Karpas-422 (cell line): ENCODE results near the gene SLC24A3. TPM values are rescaled to one million over a fixed set of nuclear protein-coding genes. Genes with fewer than 3 reads are reported as not detected.
"Not testable (repeated sequence)": the region's sequence is repeated elsewhere in the genome, so short reads cannot be mapped to it uniquely, and the experiment has no call there.

Experiments
- DNase-seq: peaks from one replicate; pipeline ENCODE4 v3.0.0-alpha.2; 2015
- H2AFZ ChIP-seq: fragments of 200-600 bp; sonication (generic); 2 replicates; pipeline ENCODE4 v1.6.1; 2014; ENCODE audit warnings: antibody characterized with exemption, low read length, mixed read lengths
- H3K27ac ChIP-seq: fragments of 200-600 bp; sonication (generic); 2 replicates; pipeline ENCODE4 v1.5.1; 2014; ENCODE audit warnings: mild to moderate bottlenecking, low read length, moderate library complexity
- H3K27me3 ChIP-seq: fragments of 200-600 bp; sonication (generic); 2 replicates; pipeline ENCODE4 v1.6.1; 2014; ENCODE audit warnings: low read length, mixed read lengths
- H3K36me3 ChIP-seq: fragments of 200-600 bp; sonication (generic); 2 replicates; pipeline ENCODE4 v1.6.1; 2014; ENCODE audit warnings: low read length, mixed read lengths; ENCODE audit not compliant: insufficient read depth
- H3K4me1 ChIP-seq: fragments of 200-600 bp; sonication (generic); 2 replicates; pipeline ENCODE4 v1.6.1; 2014; ENCODE audit warnings: mild to moderate bottlenecking, low read length, mixed read lengths
- H3K4me2 ChIP-seq: fragments of 200-600 bp; sonication (generic); 2 replicates; pipeline ENCODE4 v1.6.1; 2014; ENCODE audit warnings: low read length, low read depth, mild to moderate bottlenecking; ENCODE audit not compliant: poor library complexity, severe bottlenecking
- H3K4me3 ChIP-seq: fragments of 200-600 bp; sonication (generic); 2 replicates; pipeline ENCODE4 v1.5.1; 2014; ENCODE audit warnings: mild to moderate bottlenecking, antibody characterized with exemption, low read length, mixed read lengths
- H3K79me2 ChIP-seq: fragments of 200-600 bp; sonication (generic); 2 replicates; pipeline ENCODE4 v1.6.1; 2014; ENCODE audit warnings: mild to moderate bottlenecking, low read length, mixed read lengths
- H3K9ac ChIP-seq: fragments of 200-600 bp; sonication (generic); 2 replicates; pipeline ENCODE4 v1.6.0; 2014; ENCODE audit warnings: low read length
- H3K9me2 ChIP-seq: fragments of 200-600 bp; sonication (generic), shearing (Covaris generic); replicated peaks from 2 replicates; pipeline ENCODE4 v1.6.0; 2014; ENCODE audit warnings: mild to moderate bottlenecking, low read length, moderate library complexity; ENCODE audit not compliant: insufficient read depth
- H3K9me3 ChIP-seq: fragments of 300-700, 200-600 bp; sonication (generic); 2 replicates; pipeline ENCODE4 v1.6.1; 2014; ENCODE audit warnings: low read length, mixed read lengths
- H4K20me1 ChIP-seq: fragments of 200-600 bp; sonication (generic); 2 replicates; pipeline ENCODE4 v1.6.1; 2014; ENCODE audit warnings: mild to moderate bottlenecking, antibody characterized with exemption, low read length, low read depth; ENCODE audit not compliant: insufficient read depth
- total RNA-seq: library from RNA; depleted of rRNA; stranded (reverse); fragments of >200 nt; shearing (Covaris generic); gene quantifications from 2 replicates; pipeline ENCODE4 v1.2.3, GENCODE V29; 2014; ENCODE audit warnings: low replicate concordance

The SLC24A3 gene
- total RNA-seq, 1 experiment from 2014 or later, result not detected

- DNase-seq, result no peak
- no peaks in the 10 kb centered on the region for H3K27me3 ChIP-seq
- H3K79me2 ChIP-seq, result no peaks in the 10 kb centered on the region
- no peak overlapping the region for H3K4me2 ChIP-seq
- H3K9ac ChIP-seq, result no peak overlapping the region
- no peak overlapping the region for H3K27ac ChIP-seq
- H3K36me3 ChIP-seq, result no peaks in the 10 kb centered on the region
- H4K20me1 ChIP-seq, result no peaks in the 10 kb centered on the region
- no peaks in the 10 kb centered on the region for H3K9me2 ChIP-seq
- no peaks in the 10 kb centered on the region for H3K4me1 ChIP-seq
- H2AFZ ChIP-seq, result no peak overlapping the region
- no peaks in the 10 kb centered on the region for H3K9me3 ChIP-seq
- no peak overlapping the region for H3K4me3 ChIP-seq
Observed at GRCh38 chr20:19631410-19631809, 419.0 kb downstream of the SLC24A3 start.

DNA sequence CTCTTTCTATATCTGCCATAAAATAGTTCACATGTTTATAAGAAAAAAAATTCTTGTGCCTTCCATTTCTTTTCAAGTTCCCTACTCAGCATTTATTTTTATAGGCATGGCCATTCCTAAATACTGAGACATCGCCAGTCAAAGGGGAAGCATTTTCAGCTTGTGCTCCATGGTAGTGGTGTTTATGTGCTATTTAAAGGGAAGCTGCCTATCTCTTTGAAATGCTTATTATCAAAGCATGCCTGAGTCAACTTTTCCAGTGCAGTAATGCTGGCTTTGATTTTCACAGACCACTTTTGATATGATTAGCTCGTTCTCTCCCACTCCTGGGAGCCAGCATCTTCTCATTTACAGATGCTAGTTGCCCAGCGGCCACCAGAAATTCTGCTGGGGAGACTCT lies 421.5 kb downstream of the SLC24A3 start:
- H3K36me3 ChIP-seq, result no peaks in the 10 kb centered on the region
- H4K20me1 ChIP-seq, result no peaks in the 10 kb centered on the region
- no peaks in the 10 kb centered on the region for H3K9me2 ChIP-seq
- H3K27ac ChIP-seq, result no peak overlapping the region
- H3K4me2 ChIP-seq, result no peak overlapping the region
- H3K9ac ChIP-seq, result no peak overlapping the region
- H3K79me2 ChIP-seq, result no peaks in the 10 kb centered on the region
- H2AFZ ChIP-seq, result no peak overlapping the region
- H3K9me3 ChIP-seq, result no peaks in the 10 kb centered on the region
- H3K4me1 ChIP-seq, result no peaks in the 10 kb centered on the region
- no peak for DNase-seq
- no peaks in the 10 kb centered on the region for H3K27me3 ChIP-seq
- H3K4me3 ChIP-seq, result no peak overlapping the region

DNA sequence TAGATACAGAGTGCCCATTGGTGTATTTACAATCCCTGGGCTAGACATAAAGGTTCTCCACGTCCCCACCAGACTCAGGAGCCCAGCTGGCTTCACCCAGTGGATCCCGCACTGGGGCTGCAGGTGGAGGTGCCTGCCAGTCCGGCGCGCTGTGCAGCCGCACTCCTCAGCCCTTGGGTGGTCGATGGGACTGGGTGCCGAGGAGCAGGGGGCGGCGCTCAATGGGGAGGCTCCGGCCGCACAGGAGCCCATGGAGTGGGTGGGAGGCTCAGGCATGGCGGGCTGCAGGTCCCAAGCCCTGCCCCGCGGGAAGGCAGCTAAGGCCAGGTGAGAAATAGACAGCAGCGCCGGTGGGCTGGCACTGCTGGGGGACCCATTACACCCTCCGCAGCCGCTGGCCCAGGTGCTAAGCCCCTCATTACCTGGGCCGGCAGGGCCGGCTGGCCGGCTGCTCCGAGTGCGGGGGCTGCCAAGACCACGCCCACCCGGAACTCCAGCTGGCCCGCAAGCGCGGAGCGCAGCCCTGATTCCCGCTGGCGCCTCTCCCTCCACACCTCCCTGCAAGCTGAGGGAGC lies 427.1 kb downstream of the SLC24A3 start:
- H3K4me2 ChIP-seq, H3K4me3 ChIP-seq, H3K79me2 ChIP-seq, H4K20me1 ChIP-seq, H3K4me1 ChIP-seq, H3K9me3 ChIP-seq, H3K9me2 ChIP-seq, H3K36me3 ChIP-seq, H3K27me3 ChIP-seq, H3K9ac ChIP-seq, DNase-seq, H3K27ac ChIP-seq, H2AFZ ChIP-seq: not testable (repeated sequence)

DNA sequence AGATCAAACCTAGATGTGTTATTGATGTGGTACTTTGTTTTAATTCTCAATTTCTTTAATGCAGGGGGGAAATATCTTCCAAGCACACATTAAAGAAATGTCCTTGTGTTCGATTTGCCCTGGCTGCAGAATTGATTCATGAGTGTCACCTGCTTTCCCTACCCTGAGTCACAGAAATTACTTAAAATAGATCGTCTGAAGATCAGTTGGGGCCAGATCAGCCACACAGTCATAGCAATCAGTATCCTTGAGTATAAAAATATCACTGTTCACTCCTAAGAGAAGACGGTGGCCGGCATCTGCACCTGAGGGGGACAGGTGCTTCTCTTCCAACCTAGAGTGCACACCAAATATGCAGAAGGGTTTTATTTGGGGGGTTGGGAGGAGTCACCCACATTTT lies 430.4 kb downstream of the SLC24A3 start:
- Histone ChIP-seq H3K4me1 (no peaks in the 10 kb centered on the region), H3K9me3 (no peaks in the 10 kb centered on the region), H3K79me2 (no peaks in the 10 kb centered on the region), H2AFZ (no peak overlapping the region), H3K27ac (no peak overlapping the region), H3K9me2 (no peaks in the 10 kb centered on the region), H3K36me3 (no peaks in the 10 kb centered on the region), H3K4me3 (no peak overlapping the region), H3K27me3 (no peaks in the 10 kb centered on the region), H3K4me2 (no peak overlapping the region), H3K9ac (no peak overlapping the region), H4K20me1 (no peaks in the 10 kb centered on the region)
- DNase-seq, result no peak

- Histone ChIP-seq H3K4me2 (no peak overlapping the region), H3K9me3 (no peaks in the 10 kb centered on the region), H4K20me1 (no peaks in the 10 kb centered on the region), H3K27me3 (no peaks in the 10 kb centered on the region), H3K9ac (no peak overlapping the region), H3K9me2 (no peaks in the 10 kb centered on the region), H3K4me1 (no peaks in the 10 kb centered on the region), H2AFZ (no peak overlapping the region; the same call in 1 of the 2 replicates), H3K27ac (no peak overlapping the region), H3K79me2 (no peaks in the 10 kb centered on the region), H3K36me3 (no peaks in the 10 kb centered on the region), H3K4me3 (no peak overlapping the region)
- no peak for DNase-seq
Observed at GRCh38 chr20:19644085-19644484, 431.6 kb downstream of the SLC24A3 start.

- H3K36me3 ChIP-seq, result no peaks in the 10 kb centered on the region
- H4K20me1 ChIP-seq, result no peaks in the 10 kb centered on the region
- no peak overlapping the region for H3K4me3 ChIP-seq
- no peak overlapping the region for H3K4me2 ChIP-seq
- no peaks in the 10 kb centered on the region; the same call in 1 of the 2 replicates for H3K4me1 ChIP-seq
- H3K79me2 ChIP-seq, result no peaks in the 10 kb centered on the region
- H3K9ac ChIP-seq, result no peak overlapping the region
- H3K27me3 ChIP-seq, result no peaks in the 10 kb centered on the region
- no peaks in the 10 kb centered on the region for H3K9me3 ChIP-seq
- H2AFZ ChIP-seq, result no peak overlapping the region
- no peaks in the 10 kb centered on the region for H3K9me2 ChIP-seq
- no peak overlapping the region for H3K27ac ChIP-seq
- no peak for DNase-seq
Observed at GRCh38 chr20:19646963-19647362, 434.5 kb downstream of the SLC24A3 start.

GRCh38 chr20:19648024-19648423 lies 435.6 kb downstream of the SLC24A3 start:
- Histone ChIP-seq H3K4me2 (no peak overlapping the region), H3K9ac (no peak overlapping the region), H3K4me1 (peaks cover 10% of the 10 kb centered on the region), H3K9me2 (no peaks in the 10 kb centered on the region), H3K79me2 (no peaks in the 10 kb centered on the region), H3K4me3 (no peak overlapping the region), H4K20me1 (no peaks in the 10 kb centered on the region), H3K9me3 (no peaks in the 10 kb centered on the region), H3K27me3 (no peaks in the 10 kb centered on the region), H2AFZ (no peak overlapping the region), H3K27ac (no peak overlapping the region), H3K36me3 (no peaks in the 10 kb centered on the region)
- no peak for DNase-seq

DNA sequence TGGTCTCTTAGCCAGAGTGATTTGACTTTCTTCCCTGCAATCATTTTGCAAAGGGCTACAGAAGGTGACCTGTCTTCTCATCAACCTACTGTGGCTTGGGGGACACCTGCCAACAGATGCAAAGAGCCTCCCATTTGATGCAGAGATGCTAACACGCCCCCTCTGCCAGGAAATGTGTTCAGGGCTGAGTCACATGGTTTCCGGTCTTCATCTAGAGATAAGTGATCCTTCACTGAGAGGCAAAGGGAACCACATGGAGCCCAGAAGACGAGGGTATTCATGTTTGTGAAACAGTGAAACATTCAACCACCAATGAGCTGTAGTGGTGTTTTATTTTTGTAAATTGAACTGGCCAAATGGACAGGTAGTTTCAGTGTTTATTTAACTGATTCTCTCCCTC lies 436.6 kb downstream of the SLC24A3 start:
- Histone ChIP-seq H3K9ac (no peak overlapping the region), H2AFZ (no peak overlapping the region), H3K9me2 (no peaks in the 10 kb centered on the region), H3K4me1 (peaks cover 17% of the 10 kb centered on the region), H3K9me3 (no peaks in the 10 kb centered on the region), H3K27ac (no peak overlapping the region), H3K27me3 (no peaks in the 10 kb centered on the region), H3K4me3 (no peak overlapping the region), H3K36me3 (no peaks in the 10 kb centered on the region), H3K4me2 (no peak overlapping the region), H3K79me2 (no peaks in the 10 kb centered on the region), H4K20me1 (no peaks in the 10 kb centered on the region)
- peak; percentile 52 for DNase-seq

GRCh38 chr20:19652591-19653026 lies 440.2 kb downstream of the SLC24A3 start:
- DNase-seq, result peak; percentile 68
- Histone ChIP-seq H3K4me1 (peaks cover 29% of the 10 kb centered on the region), H3K4me3 (no peak overlapping the region), H3K27ac (no peak overlapping the region), H3K9ac (no peak overlapping the region), H2AFZ (no peak overlapping the region), H3K79me2 (no peaks in the 10 kb centered on the region), H3K9me2 (no peaks in the 10 kb centered on the region), H3K27me3 (no peaks in the 10 kb centered on the region), H3K9me3 (no peaks in the 10 kb centered on the region), H4K20me1 (no peaks in the 10 kb centered on the region), H3K4me2 (peak overlapping the region; percentile 13), H3K36me3 (no peaks in the 10 kb centered on the region)
